Natural killer cell treated with Interleukin-12 subunit alpha and Interleukin-12 subunit beta and Interleukin-15 and Interleukin-18, amount 100 ng/mL, for 72 hours (primary cell): ENCODE measurements around the gene INPP5E. TPM values are rescaled to one million over a fixed set of nuclear protein-coding genes. Genes with fewer than 3 reads are reported as not detected.

Experiments
- ATAC-seq, 2 donors: fragments of 150-1000 bp; cut with Tn5 transposase in 1 of 2; sonication (Bioruptor Pico), chemical (Tn5 transposase) in 1 of 2; 2 replicates each; pipeline ENCODE4 v1.10.0; 2021
- DNase-seq: peaks from one replicate; pipeline ENCODE4 v3.0.0; 2022; ENCODE audit warnings: low spot score
- H3K27ac Mint-ChIP-seq, 2 donors: 1 replicate in 1 of 2; 2 replicates in 1 of 2; pipeline ENCODE4 v1.8.0; 2022; ENCODE audit warnings: mixed read lengths in 2 of 2, mild to moderate bottlenecking in 1 of 2, moderate library complexity in 1 of 2
- H3K27me3 Mint-ChIP-seq, 2 donors: 1 replicate in 1 of 2; 2 replicates in 1 of 2; pipeline ENCODE4 v1.8.0; 2022; ENCODE audit warnings: mixed read lengths in 2 of 2
- H3K36me3 Mint-ChIP-seq: one replicate; pipeline ENCODE4 v1.8.0; 2022; ENCODE audit warnings: mixed read lengths
- H3K4me1 Mint-ChIP-seq, 2 donors: 1 replicate in 1 of 2; 2 replicates in 1 of 2; pipeline ENCODE4 v1.8.0; 2022; ENCODE audit warnings: low read depth in 2 of 2, mixed read lengths in 2 of 2, mild to moderate bottlenecking in 1 of 2
- H3K4me3 Mint-ChIP-seq: one replicate; pipeline ENCODE4 v1.8.0; 2022; ENCODE audit warnings: mixed read lengths
- H3K9me3 Mint-ChIP-seq: 2 replicates; pipeline ENCODE4 v1.8.0; 2022; ENCODE audit warnings: mixed read lengths
- total RNA-seq, 2 donors: library from RNA; stranded (reverse); gene quantifications; one replicate each; pipeline ENCODE4 v1.2.3, GENCODE V29; 2022

INPP5E gene
- total RNA-seq, 2 donors from 2014 or later = 10.4 to 18.1 TPM

- H3K4me1 Mint-ChIP-seq = peaks cover 0 to 5% of the 10 kb centered on the region in 2 donors
- H3K27ac Mint-ChIP-seq = no peak overlapping the region
- ATAC-seq (no peak), DNase-seq (no peak)
- peaks cover 6% of the 10 kb centered on the region for H3K36me3 Mint-ChIP-seq
- H3K27me3 Mint-ChIP-seq = no peaks in the 10 kb centered on the region
- no peaks in the 10 kb centered on the region for H3K9me3 Mint-ChIP-seq
- no peak overlapping the region for H3K4me3 Mint-ChIP-seq
These were observed 26.0 kb upstream of the INPP5E start for GRCh38 chr9:136465500-136466154.

GRCh38 chr9:136464241-136464640 is 24.6 kb upstream of the INPP5E start:
- Mint-ChIP-seq H3K4me3 (no peak overlapping the region), H3K36me3 (peaks cover 6% of the 10 kb centered on the region), H3K9me3 (no peaks in the 10 kb centered on the region), H3K27me3 (no peaks in the 10 kb centered on the region), H3K4me1 (peaks cover 0 to 5% of the 10 kb centered on the region in 2 donors), H3K27ac (no peak overlapping the region)
- ATAC-seq = no peak
- DNase-seq = no peak

GRCh38 chr9:136463578-136463977 is 23.9 kb upstream of the INPP5E start:
- no peak overlapping the region for H3K27ac Mint-ChIP-seq
- peaks cover 0 to 5% of the 10 kb centered on the region in 2 donors for H3K4me1 Mint-ChIP-seq
- ATAC-seq (no peak), DNase-seq (no peak)
- H3K9me3 Mint-ChIP-seq = no peaks in the 10 kb centered on the region
- no peak overlapping the region for H3K4me3 Mint-ChIP-seq
- peaks cover 11% of the 10 kb centered on the region for H3K36me3 Mint-ChIP-seq
- no peaks in the 10 kb centered on the region for H3K27me3 Mint-ChIP-seq

- H3K27ac Mint-ChIP-seq = no peak overlapping the region
- H3K27me3 Mint-ChIP-seq = no peaks in the 10 kb centered on the region
- no peak overlapping the region for H3K4me3 Mint-ChIP-seq
- no peaks in the 10 kb centered on the region for H3K9me3 Mint-ChIP-seq
- ATAC-seq = no peak
- H3K36me3 Mint-ChIP-seq = peaks cover 11% of the 10 kb centered on the region
- no peak for DNase-seq
- peaks cover 0 to 5% of the 10 kb centered on the region in 2 donors for H3K4me1 Mint-ChIP-seq
These were observed 23.0 kb upstream of the INPP5E start for GRCh38 chr9:136462664-136463063.

- Mint-ChIP-seq H3K27ac (no peak overlapping the region), H3K27me3 (no peaks in the 10 kb centered on the region), H3K4me3 (no peak overlapping the region), H3K4me1 (peaks cover 0 to 3% of the 10 kb centered on the region in 2 donors), H3K9me3 (no peaks in the 10 kb centered on the region), H3K36me3 (peaks cover 11% of the 10 kb centered on the region)
- ATAC-seq (no peak), DNase-seq (no peak)
These were observed 21.2 kb upstream of the INPP5E start for GRCh38 chr9:136460772-136461325.

GRCh38 chr9:136459425-136459824 is 19.8 kb upstream of the INPP5E start:
- H3K4me3 Mint-ChIP-seq = no peak overlapping the region
- no peak overlapping the region for H3K27ac Mint-ChIP-seq
- no peak for ATAC-seq
- H3K27me3 Mint-ChIP-seq = no peaks in the 10 kb centered on the region
- no peaks in the 10 kb centered on the region for H3K4me1 Mint-ChIP-seq
- H3K9me3 Mint-ChIP-seq = no peaks in the 10 kb centered on the region
- peaks cover 6% of the 10 kb centered on the region for H3K36me3 Mint-ChIP-seq
- DNase-seq = no peak

GRCh38 chr9:136457326-136457725 is 17.7 kb upstream of the INPP5E start:
- Mint-ChIP-seq H3K4me3 (no peak overlapping the region), H3K27ac (no peak overlapping the region), H3K4me1 (peaks cover 0 to 3% of the 10 kb centered on the region in 2 donors), H3K9me3 (no peaks in the 10 kb centered on the region), H3K36me3 (peaks cover 15% of the 10 kb centered on the region), H3K27me3 (no peaks in the 10 kb centered on the region)
- ATAC-seq = no peak
- no peak for DNase-seq

- peaks cover 0 to 3% of the 10 kb centered on the region in 2 donors for H3K4me1 Mint-ChIP-seq
- no peaks in the 10 kb centered on the region for H3K27me3 Mint-ChIP-seq
- ATAC-seq (no peak), DNase-seq (no peak)
- H3K4me3 Mint-ChIP-seq = no peak overlapping the region
- peaks cover 15% of the 10 kb centered on the region for H3K36me3 Mint-ChIP-seq
- no peaks in the 10 kb centered on the region for H3K9me3 Mint-ChIP-seq
- no peak overlapping the region for H3K27ac Mint-ChIP-seq
These were observed 16.6 kb upstream of the INPP5E start for GRCh38 chr9:136456258-136456657.

- Mint-ChIP-seq H3K27me3 (no peaks in the 10 kb centered on the region), H3K27ac (no peak overlapping the region), H3K36me3 (peaks cover 15% of the 10 kb centered on the region), H3K4me3 (no peak overlapping the region), H3K9me3 (no peaks in the 10 kb centered on the region), H3K4me1 (peaks cover 0 to 3% of the 10 kb centered on the region in 2 donors)
- ATAC-seq (peak in 1 of 2 donors; percentile 17), DNase-seq (no peak)
These were observed 15.7 kb upstream of the INPP5E start for GRCh38 chr9:136455043-136456002.

- peaks cover 15% of the 10 kb centered on the region for H3K36me3 Mint-ChIP-seq
- H3K27me3 Mint-ChIP-seq = no peaks in the 10 kb centered on the region
- H3K9me3 Mint-ChIP-seq = no peaks in the 10 kb centered on the region
- DNase-seq (no peak), ATAC-seq (no peak)
- no peak overlapping the region for H3K4me3 Mint-ChIP-seq
- H3K27ac Mint-ChIP-seq = peak overlapping the region in 1 of 2 donors; percentile 36
- peaks cover 0 to 7% of the 10 kb centered on the region in 2 donors for H3K4me1 Mint-ChIP-seq
These were observed 14.6 kb upstream of the INPP5E start for GRCh38 chr9:136454026-136454796.

- Mint-ChIP-seq H3K27me3 (no peaks in the 10 kb centered on the region), H3K27ac (peak overlapping the region in 1 of 2 donors; percentile 36), H3K9me3 (no peaks in the 10 kb centered on the region), H3K36me3 (peaks cover 9% of the 10 kb centered on the region), H3K4me3 (no peak overlapping the region), H3K4me1 (peaks cover 0 to 7% of the 10 kb centered on the region in 2 donors)
- DNase-seq = no peak
- no peak for ATAC-seq
These were observed 13.7 kb upstream of the INPP5E start for GRCh38 chr9:136453326-136453725.

- no peak overlapping the region for H3K27ac Mint-ChIP-seq
- no peaks in the 10 kb centered on the region for H3K27me3 Mint-ChIP-seq
- H3K4me3 Mint-ChIP-seq = no peak overlapping the region
- peaks cover 22% of the 10 kb centered on the region for H3K36me3 Mint-ChIP-seq
- H3K4me1 Mint-ChIP-seq = peaks cover 0 to 7% of the 10 kb centered on the region in 2 donors
- no peaks in the 10 kb centered on the region for H3K9me3 Mint-ChIP-seq
- DNase-seq = no peak
- ATAC-seq = no peak
These were observed 11.7 kb upstream of the INPP5E start for GRCh38 chr9:136451221-136451877.

- Mint-ChIP-seq H3K4me1 (peaks cover 0 to 7% of the 10 kb centered on the region in 2 donors), H3K27ac (no peak overlapping the region), H3K36me3 (peaks cover 25% of the 10 kb centered on the region), H3K9me3 (no peaks in the 10 kb centered on the region), H3K27me3 (no peaks in the 10 kb centered on the region), H3K4me3 (no peak overlapping the region)
- no peak for ATAC-seq
- no peak for DNase-seq
These were observed 9.0 kb upstream of the INPP5E start for GRCh38 chr9:136448655-136449054.
